Chondrocyte (in vitro differentiated cells): ENCODE results near the gene TNIP1. TPM values are rescaled to one million over a fixed set of nuclear protein-coding genes. Genes with fewer than 3 reads are reported as not detected.

Experiments
- DNase-seq: peaks from one replicate; pipeline ENCODE4 v3.0.0; 2021; ENCODE audit warnings: mixed read lengths, low spot score
- H3K27ac Mint-ChIP-seq: one replicate; pipeline ENCODE4 v1.8.0; 2021; ENCODE audit warnings: mild to moderate bottlenecking, moderate library complexity, mixed read lengths; ENCODE audit not compliant: unreplicated experiment
- H3K27me3 Mint-ChIP-seq: 2 replicates; pipeline ENCODE4 v1.8.0; 2021; ENCODE audit warnings: low read depth, mixed read lengths
- H3K36me3 Mint-ChIP-seq: 2 replicates; pipeline ENCODE4 v1.8.0; 2021; ENCODE audit warnings: low read depth, mixed read lengths
- H3K4me1 Mint-ChIP-seq: 2 replicates; pipeline ENCODE4 v1.8.0; 2021; ENCODE audit warnings: low read depth, mild to moderate bottlenecking, mixed read lengths
- H3K4me3 Mint-ChIP-seq: one replicate; pipeline ENCODE4 v1.8.0; 2021; ENCODE audit warnings: mild to moderate bottlenecking, moderate library complexity, mixed read lengths; ENCODE audit not compliant: unreplicated experiment
- H3K9me3 Mint-ChIP-seq: 2 replicates; pipeline ENCODE4 v1.8.0; 2021; ENCODE audit warnings: low read depth, mixed read lengths
- total RNA-seq: library from RNA; stranded (reverse); gene quantifications from 3 replicates; pipeline ENCODE4 v1.2.1, GENCODE V29; 2021
- TF ChIP-seq, protein P1 (sequence below): fragments of 200-600 bp; sonication (generic); IDR thresholded peaks from 2 replicates; pipeline ENCODE4 v1.5.0; 2021; ENCODE audit warnings: antibody characterized with exemption, mild to moderate bottlenecking, moderate library complexity

The TNIP1 gene
- total RNA-seq, 1 donor from 2014 or later, result 75.6 TPM

DNA sequence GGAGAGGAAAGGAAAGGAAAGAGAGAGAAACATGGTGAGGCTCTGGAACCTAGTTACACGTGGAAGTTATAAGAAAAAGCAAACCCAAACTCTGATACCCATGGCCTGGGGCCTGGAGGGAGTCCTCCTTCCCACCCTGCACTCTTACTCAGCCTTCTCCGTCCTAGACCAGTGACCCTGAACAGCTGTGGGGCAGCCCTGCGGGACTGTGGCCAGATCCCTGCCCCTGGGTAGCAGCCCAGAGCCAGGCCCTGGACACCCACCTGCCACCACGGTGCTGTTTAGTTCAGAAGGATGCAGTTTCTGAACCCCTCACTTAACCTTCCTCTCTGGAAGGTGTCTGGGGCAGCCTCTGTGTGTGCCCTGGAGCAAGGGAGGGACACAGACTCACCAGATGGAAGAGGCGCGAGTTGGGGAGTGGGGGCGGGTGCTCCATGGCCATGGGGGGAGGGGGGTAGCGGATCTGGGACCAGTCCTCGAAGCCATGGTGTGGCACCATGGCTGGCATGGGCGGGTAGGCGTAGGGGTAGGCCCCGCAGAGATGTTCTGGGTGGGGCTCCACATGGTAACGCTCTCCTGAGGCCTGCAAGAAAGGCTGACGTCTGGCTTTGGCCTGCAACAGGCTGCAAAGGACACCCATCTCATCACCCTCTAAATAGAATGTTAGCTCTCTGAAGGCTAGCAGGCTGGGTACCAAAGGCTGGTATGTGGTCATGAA is 47.5 kb downstream of the TNIP1 start:
- DNase-seq, result peak; percentile 75
- H3K27ac Mint-ChIP-seq, result no peak overlapping the region
- H3K4me3 Mint-ChIP-seq, result no peak overlapping the region
- TF ChIP-seq, protein P1, sequence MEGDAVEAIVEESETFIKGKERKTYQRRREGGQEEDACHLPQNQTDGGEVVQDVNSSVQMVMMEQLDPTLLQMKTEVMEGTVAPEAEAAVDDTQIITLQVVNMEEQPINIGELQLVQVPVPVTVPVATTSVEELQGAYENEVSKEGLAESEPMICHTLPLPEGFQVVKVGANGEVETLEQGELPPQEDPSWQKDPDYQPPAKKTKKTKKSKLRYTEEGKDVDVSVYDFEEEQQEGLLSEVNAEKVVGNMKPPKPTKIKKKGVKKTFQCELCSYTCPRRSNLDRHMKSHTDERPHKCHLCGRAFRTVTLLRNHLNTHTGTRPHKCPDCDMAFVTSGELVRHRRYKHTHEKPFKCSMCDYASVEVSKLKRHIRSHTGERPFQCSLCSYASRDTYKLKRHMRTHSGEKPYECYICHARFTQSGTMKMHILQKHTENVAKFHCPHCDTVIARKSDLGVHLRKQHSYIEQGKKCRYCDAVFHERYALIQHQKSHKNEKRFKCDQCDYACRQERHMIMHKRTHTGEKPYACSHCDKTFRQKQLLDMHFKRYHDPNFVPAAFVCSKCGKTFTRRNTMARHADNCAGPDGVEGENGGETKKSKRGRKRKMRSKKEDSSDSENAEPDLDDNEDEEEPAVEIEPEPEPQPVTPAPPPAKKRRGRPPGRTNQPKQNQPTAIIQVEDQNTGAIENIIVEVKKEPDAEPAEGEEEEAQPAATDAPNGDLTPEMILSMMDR, result no peak
- H3K27me3 Mint-ChIP-seq, result no peaks in the 10 kb centered on the region
- H3K4me1 Mint-ChIP-seq, result peaks cover 9% of the 10 kb centered on the region
- H3K36me3 Mint-ChIP-seq, result peaks cover 50% of the 10 kb centered on the region
- H3K9me3 Mint-ChIP-seq, result no peaks in the 10 kb centered on the region

- Mint-ChIP-seq H3K4me3 (no peak overlapping the region), H3K36me3 (peaks cover 54% of the 10 kb centered on the region), H3K27ac (no peak overlapping the region), H3K27me3 (no peaks in the 10 kb centered on the region), H3K4me1 (no peaks in the 10 kb centered on the region), H3K9me3 (no peaks in the 10 kb centered on the region)
- peak; percentile 68 for DNase-seq
- TF ChIP-seq, protein P1, result no peak
These were observed 49.3 kb downstream of the TNIP1 start for GRCh38 chr5:151031554-151031953.

- TF ChIP-seq, protein P1, result no peak
- Mint-ChIP-seq H3K27ac (no peak overlapping the region), H3K27me3 (no peaks in the 10 kb centered on the region), H3K36me3 (peaks cover 46% of the 10 kb centered on the region), H3K9me3 (no peaks in the 10 kb centered on the region), H3K4me3 (no peak overlapping the region), H3K4me1 (no peaks in the 10 kb centered on the region)
- no peak for DNase-seq
These were observed 50.5 kb downstream of the TNIP1 start for GRCh38 chr5:151030379-151030778.

- DNase-seq, result no peak
- Mint-ChIP-seq H3K4me1 (no peaks in the 10 kb centered on the region), H3K36me3 (peaks cover 43% of the 10 kb centered on the region), H3K27me3 (no peaks in the 10 kb centered on the region), H3K9me3 (no peaks in the 10 kb centered on the region), H3K27ac (no peak overlapping the region), H3K4me3 (no peak overlapping the region)
- TF ChIP-seq, protein P1, result no peak
These were observed 50.8 kb downstream of the TNIP1 start for GRCh38 chr5:151030056-151030336.

DNA sequence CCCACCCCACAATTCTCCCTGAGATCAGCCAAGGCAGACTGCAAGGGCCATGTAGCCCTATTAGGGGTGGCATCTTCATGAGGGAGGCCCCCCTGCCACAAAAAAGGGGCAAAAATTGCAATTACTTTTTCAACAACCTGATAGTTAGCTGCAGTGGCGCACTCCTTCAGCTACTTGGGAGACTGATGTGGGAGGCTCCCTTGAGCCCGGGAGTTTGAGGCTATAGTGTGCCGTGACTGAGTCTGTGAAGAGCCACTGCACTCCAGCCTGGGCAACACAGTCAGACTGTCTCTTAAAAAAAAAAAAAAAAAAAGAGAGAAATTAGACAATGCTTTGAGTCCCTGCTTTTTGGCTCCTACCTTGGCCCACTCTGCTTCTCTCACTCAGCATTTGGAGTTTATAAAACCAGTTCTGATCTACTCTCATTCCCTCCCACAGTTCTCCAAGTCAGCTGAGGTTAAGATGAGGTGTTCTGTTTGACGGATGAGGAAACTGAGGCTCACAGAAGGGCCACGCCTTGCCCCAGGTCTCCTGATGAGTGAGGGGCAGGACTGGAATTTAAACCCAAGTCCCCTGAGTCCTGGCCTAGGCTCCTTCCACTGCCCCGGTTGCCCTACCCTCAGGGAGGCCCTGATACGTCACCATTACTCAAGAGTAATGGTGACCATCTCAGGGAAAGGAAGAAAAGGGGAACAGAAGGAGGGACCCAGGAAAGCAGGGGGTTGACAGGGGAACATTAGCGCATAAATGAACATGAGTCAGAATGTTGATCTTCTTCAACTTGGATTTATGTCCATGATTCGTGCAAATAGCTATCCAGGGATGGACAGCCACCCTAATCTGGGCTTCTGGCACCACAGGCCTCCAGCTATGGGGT is 51.4 kb downstream of the TNIP1 start:
- Mint-ChIP-seq H3K4me1 (no peaks in the 10 kb centered on the region), H3K4me3 (no peak overlapping the region), H3K27ac (no peak overlapping the region), H3K9me3 (no peaks in the 10 kb centered on the region), H3K27me3 (no peaks in the 10 kb centered on the region), H3K36me3 (peaks cover 38% of the 10 kb centered on the region)
- no peak for DNase-seq
- TF ChIP-seq, protein P1, result no peak
